H1 (cell line): ENCODE data around the gene PUS3. TPM values are rescaled to one million over a fixed set of nuclear protein-coding genes. Genes with fewer than 3 reads are reported as not detected.

Experiments used
- CTCF ChIA-PET: fragments of 300-600 bp; sonication (Branson Sonifier 250); formaldehyde crosslinking; loops from one replicate; lab custom pipeline; 2021; ENCODE audit not compliant: partially characterized antibody; lab: Charles Lee
- POLR2A ChIA-PET: fragments of 300-600 bp; sonication (Branson Sonifier 250); formaldehyde crosslinking; loops from one replicate; lab custom pipeline; 2021; ENCODE audit warnings: inconsistent platforms; ENCODE audit not compliant: partially characterized antibody; lab: Charles Lee
- DNase-seq, 2 experiments: peaks; one replicate each; pipeline versions ENCODE4 v3.0.0 to v3.0.0-alpha.2; 2010 to 2022; ENCODE audit warnings: low spot score in 2 of 2, low read depth in 1 of 2, mixed read lengths in 1 of 2
- FAIRE-seq: peaks from 2 replicates; lab custom pipeline; 2011; peaks lifted over from hg19 to GRCh38; lab: Jason Lieb, UNC
- H2AFZ ChIP-seq: 2 replicates; pipeline ENCODE4 v1.8.1; 2012; ENCODE audit warnings: low read length, inconsistent platforms
- H2AK5ac ChIP-seq: 2 replicates; pipeline ENCODE4 v1.6.1; 2013; ENCODE audit warnings: low read depth, low read length
- H2BK120ac ChIP-seq: replicated peaks from 2 replicates; pipeline ENCODE3; 2013; ENCODE audit warnings: low read depth, low read length, inconsistent platforms
- H2BK12ac ChIP-seq: 2 replicates; pipeline ENCODE4 v1.6.1; 2013; ENCODE audit warnings: low read depth, low read length
- H2BK15ac ChIP-seq: 2 replicates; pipeline ENCODE4 v1.6.1; 2013; ENCODE audit warnings: low read length
- H2BK20ac ChIP-seq: 2 replicates; pipeline ENCODE4 v1.6.1; 2013; ENCODE audit warnings: low read length
- H2BK5ac ChIP-seq: 2 replicates; pipeline ENCODE4 v1.6.1; 2013; ENCODE audit warnings: low read depth, low read length
- H3K14ac ChIP-seq: 2 replicates; pipeline ENCODE4 v1.6.1; 2013; ENCODE audit warnings: inconsistent platforms; ENCODE audit not compliant: insufficient read length
- H3K18ac ChIP-seq: 2 replicates; pipeline ENCODE4 v1.6.1; 2013; ENCODE audit warnings: low read length; ENCODE audit errors: extremely low read depth
- H3K23ac ChIP-seq: 2 replicates; pipeline ENCODE4 v1.6.1; 2013; ENCODE audit warnings: inconsistent platforms; ENCODE audit not compliant: insufficient read length
- H3K23me2 ChIP-seq: 2 replicates; pipeline ENCODE4 v1.6.1; 2013; ENCODE audit warnings: low read depth, low read length
- H3K27ac ChIP-seq: 2 replicates; pipeline ENCODE4 v1.6.1; 2011; ENCODE audit warnings: low read depth, low read length, inconsistent platforms
- H3K27me3 ChIP-seq, 4 experiments: replicated peaks in 1 of 4; 1 replicate in 1 of 4; 2 replicates in 3 of 4; pipeline versions ENCODE4 v1.6.1 to v1.8.1; 2011 to 2013; ENCODE audit warnings: low read length in 3 of 4, mild to moderate bottlenecking in 3 of 4, inconsistent platforms in 2 of 4, mixed read lengths in 2 of 4, moderate library complexity in 1 of 4; ENCODE audit not compliant: control insufficient read depth in 3 of 4, insufficient read depth in 3 of 4; ENCODE audit errors: extremely low read depth in 1 of 4
- H3K36me3 ChIP-seq, 4 experiments: 2 replicates each; pipeline versions ENCODE4 v1.6.1 to v1.8.1; 2011 to 2013; ENCODE audit warnings: mild to moderate bottlenecking in 4 of 4, low read length in 3 of 4, moderate library complexity in 2 of 4, control low read depth in 1 of 4, inconsistent platforms in 1 of 4; ENCODE audit not compliant: insufficient read depth in 4 of 4, control insufficient read depth in 2 of 4
- H3K4ac ChIP-seq: replicated peaks from 2 replicates; pipeline ENCODE3; 2013; ENCODE audit warnings: low read length, low read depth, mixed read lengths, inconsistent platforms; ENCODE audit not compliant: insufficient read length
- H3K4me1 ChIP-seq, 4 experiments: replicated peaks in 1 of 4; 1 replicate in 1 of 4; 2 replicates in 3 of 4; pipeline versions ENCODE4 v1.6.1 to v1.8.1; 2011 to 2013; ENCODE audit warnings: low read length in 3 of 4, inconsistent platforms in 2 of 4, mixed read lengths in 1 of 4; ENCODE audit not compliant: insufficient read depth in 4 of 4, control insufficient read depth in 3 of 4
- H3K4me2 ChIP-seq, 2 experiments: 2 replicates each; pipeline versions ENCODE4 v1.6.1 to v1.8.1; 2011 to 2013; ENCODE audit warnings: low read depth in 2 of 2, low read length in 2 of 2, control low read depth in 1 of 2, inconsistent platforms in 1 of 2, mild to moderate bottlenecking in 1 of 2; ENCODE audit not compliant: insufficient read depth in 1 of 2
- H3K4me3 ChIP-seq, 4 experiments: fragments of 200-600, 300-600 bp in 1 of 4; sonication (generic), shearing (Covaris generic), sonication (Bioruptor Twin) in 1 of 4; 2 replicates each; pipeline versions ENCODE4 v1.5.1 to v1.8.1; 2011 to 2016; ENCODE audit warnings: low read length in 4 of 4, low read depth in 3 of 4, control low read depth in 2 of 4, inconsistent platforms in 2 of 4, mild to moderate bottlenecking in 2 of 4, mixed read lengths in 1 of 4, moderate library complexity in 1 of 4; ENCODE audit not compliant: insufficient read depth in 2 of 4; ENCODE audit errors: extremely low read depth in 1 of 4
- H3K56ac ChIP-seq: replicated peaks from 2 replicates; pipeline ENCODE3; 2013; ENCODE audit warnings: low read depth, mild to moderate bottlenecking, mixed read lengths, low read length, inconsistent platforms; ENCODE audit not compliant: insufficient read length
- H3K79me1 ChIP-seq: 2 replicates; pipeline ENCODE4 v1.6.1; 2013; ENCODE audit warnings: low read depth, low read length, control low read depth
- H3K79me2 ChIP-seq, 2 experiments: 2 replicates each; pipeline versions ENCODE4 v1.6.1 to v1.8.1; 2012 to 2013; ENCODE audit warnings: low read length in 2 of 2, mild to moderate bottlenecking in 2 of 2, inconsistent platforms in 1 of 2; ENCODE audit not compliant: insufficient read depth in 2 of 2, control insufficient read depth in 1 of 2
- H3K9ac ChIP-seq, 4 experiments: replicated peaks in 1 of 4; 1 replicate in 1 of 4; 2 replicates in 3 of 4; pipeline versions ENCODE4 v1.6.1 to v1.8.1; 2011 to 2013; ENCODE audit warnings: low read depth in 3 of 4, low read length in 3 of 4, control low read depth in 2 of 4, mild to moderate bottlenecking in 2 of 4, moderate library complexity in 2 of 4, inconsistent platforms in 1 of 4; ENCODE audit errors: extremely low read depth in 1 of 4
- H3K9me3 ChIP-seq, 2 experiments: 2 replicates each; pipeline versions ENCODE4 v1.6.1 to v1.8.1; 2012 to 2013; ENCODE audit warnings: mild to moderate bottlenecking in 2 of 2, moderate library complexity in 2 of 2, control low read depth in 1 of 2, inconsistent platforms in 1 of 2, low read depth in 1 of 2, low read length in 1 of 2, mixed read lengths in 1 of 2; ENCODE audit not compliant: insufficient read depth in 2 of 2
- H4K20me1 ChIP-seq, 2 experiments: replicated peaks in 1 of 2; 2 replicates each; pipeline versions ENCODE3 to v1.8.1; 2011 to 2013; ENCODE audit warnings: inconsistent platforms in 2 of 2, low read length in 2 of 2, mild to moderate bottlenecking in 1 of 2; ENCODE audit not compliant: insufficient read depth in 2 of 2, control insufficient read depth in 1 of 2
- H4K5ac ChIP-seq: 2 replicates; pipeline ENCODE4 v1.6.1; 2013; ENCODE audit warnings: low read length, low read depth, mixed read lengths, inconsistent platforms; ENCODE audit not compliant: insufficient read length
- H4K8ac ChIP-seq: 2 replicates; pipeline ENCODE4 v1.8.0; 2013; ENCODE audit warnings: mild to moderate bottlenecking, moderate library complexity, low read length, inconsistent platforms; ENCODE audit not compliant: insufficient read depth; ENCODE audit errors: extremely low read depth
- H4K91ac ChIP-seq: replicated peaks from 2 replicates; pipeline ENCODE3; 2013; ENCODE audit warnings: low read length, mixed read lengths, inconsistent platforms; ENCODE audit not compliant: insufficient read length
- CHD2 ChIP-seq: IDR thresholded peaks from 2 replicates; pipeline ENCODE4 v1.6.1; 2012; ENCODE audit warnings: low read length, improper control_type of control experiment
- CTCF ChIP-seq, 3 experiments: IDR thresholded peaks; 1 replicate in 2 of 3; 2 replicates in 1 of 3; pipeline versions ENCODE4 v1.5.1 to v1.6.1; 2011; ENCODE audit warnings: low read length in 3 of 3, mild to moderate bottlenecking in 3 of 3, inconsistent platforms in 2 of 3, low read depth in 1 of 3, moderate library complexity in 1 of 3; ENCODE audit not compliant: insufficient read depth in 1 of 3; ENCODE audit errors: control extremely low read depth in 1 of 3
- E2F6 ChIP-seq: IDR thresholded peaks from 2 replicates; pipeline ENCODE4 v1.6.1; 2012; ENCODE audit warnings: inconsistent platforms
- EZH2 ChIP-seq: fragments of 200-600 bp; sonication (generic); IDR thresholded peaks from 2 replicates; pipeline ENCODE4 v1.7.1; 2012; ENCODE audit warnings: low read depth, mild to moderate bottlenecking, moderate library complexity, low read length, inconsistent platforms; ENCODE audit not compliant: severe bottlenecking
- JUN ChIP-seq: IDR thresholded peaks from 2 replicates; pipeline ENCODE4 v1.6.1; 2011; ENCODE audit warnings: low read depth, mild to moderate bottlenecking, improper control_type of control experiment, low read length
- NANOG ChIP-seq: IDR thresholded peaks from 2 replicates; pipeline ENCODE4 v1.6.1; 2011; ENCODE audit warnings: low read length, low read depth, mild to moderate bottlenecking, inconsistent platforms; ENCODE audit not compliant: insufficient read depth, poor library complexity, severe bottlenecking
- RAD21 ChIP-seq, 2 experiments: IDR thresholded peaks in 1 of 2; conservative IDR thresholded peaks in 1 of 2; 2 replicates each; pipeline ENCODE4 v1.6.1; 2011; ENCODE audit warnings: low read depth in 2 of 2, low read length in 2 of 2, improper control_type of control experiment in 1 of 2, inconsistent platforms in 1 of 2, mild to moderate bottlenecking in 1 of 2, moderate library complexity in 1 of 2
- SIX5 ChIP-seq: IDR thresholded peaks from 2 replicates; pipeline ENCODE4 v1.6.1; 2011; ENCODE audit warnings: mild to moderate bottlenecking, low read depth, low read length
- WGBS, 2 experiments: shearing (Covaris generic) in 1 of 2; methylation state at CpG; one replicate each; pipeline versions ENCODE4 v1.1.6 to v1.1.7; 2013 to 2015; ENCODE audit warnings: low lambda C conversion rate in 2 of 2, mixed read lengths in 2 of 2, inconsistent platforms in 1 of 2, low coverage in 1 of 2, missing lambda C conversion rate in 1 of 2; ENCODE audit not compliant: insufficient replicate concordance in 2 of 2, insufficient coverage in 1 of 2, insufficient read length in 1 of 2; ENCODE audit errors: extremely low coverage in 1 of 2, missing lambda C conversion rate in 1 of 2; 5-methylcytosine and 5-hydroxymethylcytosine counted together
- polyA plus RNA-seq, 7 experiments: library from polyadenylated mRNA; depleted of rRNA in 3 of 7; stranded (reverse) in 5 of 7; unstranded in 2 of 7; fragments of >200 nt in 5 of 7; fragments of 200-250 nt in 2 of 7; gene quantifications; 1 replicate in 5 of 7; 2 replicates in 1 of 7; 4 replicates in 1 of 7; pipeline versions ENCODE4 v1.2.1 to v1.2.3, GENCODE V29; 2011 to 2013; ENCODE audit warnings: missing spikeins in 2 of 7, mixed read lengths in 2 of 7
- total RNA-seq: library from RNA; stranded (reverse); fragmentation: NEBNext Ultra II Directional; extraction: Animal tissue kit (Norgen Biotek cat#: 25700); gene quantifications from 2 replicates; pipeline ENCODE4 v1.2.1, GENCODE V29; 2021

PUS3 gene
- total and polyA plus RNA-seq, 2 of the 8 experiments (the other 6 are each of a cell fraction or from before 2014, with no cell fraction given): 8.7 to 22.6 TPM

- FAIRE-seq: peak; percentile 66
- Histone ChIP-seq H2BK15ac (no peak overlapping the region), H4K5ac (no peak overlapping the region), H2AFZ (no peak overlapping the region), H3K23me2 (no peaks in the 10 kb centered on the region), H3K18ac (no peak overlapping the region), H3K14ac (no peak overlapping the region), H3K79me1 (no peaks in the 10 kb centered on the region), H2BK20ac (no peak overlapping the region), H3K36me3 (no peaks in the 10 kb centered on the region; a peak in 1 of 8 replicates), H2BK120ac (no peak overlapping the region), H4K91ac (no peak overlapping the region), H3K4me3 (no peak overlapping the region), H3K4me2 (0 out of 4 replicates have a peak overlapping the region, but pooled peaks of 1 of the 2 experiments have one; percentile 33), H3K23ac (no peak overlapping the region), H3K27me3 (no peaks in the 10 kb centered on the region; a peak in 2 of 7 replicates), H2BK12ac (no peak overlapping the region), H3K9ac (no peak overlapping the region; a peak in 1 of 7 replicates), H3K56ac (no peak overlapping the region), H3K27ac (no peak overlapping the region), H2BK5ac (no peak overlapping the region), H4K8ac (no peak overlapping the region), H3K4ac (no peak overlapping the region), H3K9me3 (no peaks in the 10 kb centered on the region), H2AK5ac (no peak overlapping the region), H3K4me1 (no peaks in the 10 kb centered on the region), H3K79me2 (no peaks in the 10 kb centered on the region), H4K20me1 (no peaks in the 10 kb centered on the region)
- WGBS, 2 experiments: 88% methylated on average over 13 of the region's 13 CpGs; no CpG with 5 or more reads in 1 of the 2 experiments
- POLR2A ChIA-PET: interaction anchor here (0.9 to 1.8 kb wide), 4 partner anchors 15 to 289 kb away, joined by 3 read pairs; partner anchors contain the start of gene PUS3
- DNase-seq: no peak
- CTCF ChIA-PET: interaction anchor here (0.7 to 4.1 kb wide), 30 partner anchors 9 to 347 kb away, joined by 3 to 29 read pairs (median 4); partner anchors contain the start of gene CDON
- TF ChIP-seq RAD21 (IDR thresholded peaks at IDR 0.05 in 1 of 2, conservative IDR thresholded peaks at IDR 0.05 in 1 of 2; ENCODE audit: low read depth in 2 of 2, low read length in 2 of 2): peak; percentile 32 to 33; a peak in 3 of 4 replicates
- peak; percentile 24 to 53 (median 42); a peak in 2 of 4 replicates for TF ChIP-seq CTCF (IDR thresholded peaks at IDR 0.05; ENCODE audit: control extremely low read depth in 1 of 3, insufficient read depth in 1 of 3, low read depth in 1 of 3, low read length in 3 of 3)
- TF ChIP-seq JUN: no peak
- no peak for TF ChIP-seq SIX5
- no peak for TF ChIP-seq NANOG
- TF ChIP-seq E2F6: no peak
- TF ChIP-seq CHD2: no peak
- TF ChIP-seq EZH2: no peak
These were observed 15.3 kb upstream of the PUS3 start for GRCh38 chr11:125918140-125918840.
